Suprapubic skin (tissue), 4 donors: ENCODE measurements around the gene ARL14EP. TPM values are rescaled to one million over a fixed set of nuclear protein-coding genes. Genes with fewer than 3 reads are reported as not detected.

Experiments used
- DNase-seq, 2 donors: peaks; one replicate each; pipeline ENCODE4 v3.0.0-alpha.2; 2019; ENCODE audit warnings: low spot score in 2 of 2
- H3K27ac ChIP-seq: fragments of 200-600 bp; sonication (generic); one replicate; pipeline ENCODE4 v1.5.1; 2019
- H3K27me3 ChIP-seq: fragments of 200-600 bp; sonication (generic); one replicate; pipeline ENCODE4 v1.5.1; 2019
- H3K36me3 ChIP-seq: fragments of 200-600 bp; sonication (generic); one replicate; pipeline ENCODE4 v1.5.1; 2019
- H3K4me1 ChIP-seq: fragments of 200-600 bp; sonication (generic); one replicate; pipeline ENCODE4 v1.5.1; 2019
- H3K4me3 ChIP-seq: fragments of 200-600 bp; sonication (generic); one replicate; pipeline ENCODE4 v1.5.1; 2019; ENCODE audit warnings: mild to moderate bottlenecking
- H3K9me3 ChIP-seq: fragments of 200-600 bp; sonication (generic); one replicate; pipeline ENCODE4 v1.5.1; 2019
- CTCF ChIP-seq, 2 donors: fragments of 200-600 bp in 1 of 2; fragments of 450-650 bp in 1 of 2; sonication (generic) in 1 of 2; IDR thresholded peaks; one replicate each; pipeline ENCODE4 v1.5.1; 2016 to 2019; ENCODE audit warnings: antibody characterized with exemption in 2 of 2, mild to moderate bottlenecking in 1 of 2, moderate library complexity in 1 of 2
- EP300 ChIP-seq: sonication (generic); formaldehyde crosslinking; IDR thresholded peaks from one replicate; pipeline ENCODE4 v1.6.1; 2017; ENCODE audit warnings: antibody characterized with exemption
- POLR2A ChIP-seq, 2 donors: fragments of 450-650 bp; IDR thresholded peaks; one replicate each; pipeline ENCODE4 v1.6.1; 2017; ENCODE audit warnings: antibody characterized with exemption in 2 of 2, mild to moderate bottlenecking in 2 of 2, moderate library complexity in 2 of 2
- POLR2AphosphoS5 ChIP-seq, 3 donors: sonication (generic); formaldehyde crosslinking; IDR thresholded peaks; one replicate each; pipeline ENCODE4 v1.6.1; 2017; ENCODE audit warnings: antibody characterized with exemption in 3 of 3
- WGBS: methylation state at CpG from one replicate; pipeline ENCODE4 v1.1.5; 2018; 5-methylcytosine and 5-hydroxymethylcytosine counted together
- total RNA-seq, 4 donors: library from RNA; depleted of rRNA; stranded (reverse); fragments of >200 nt; gene quantifications; one replicate each; pipeline ENCODE4 v1.1.0, GENCODE V29; 2016

The ARL14EP gene
- total RNA-seq, 4 donors from 2014 or later: 15.1 to 31.5 (median 20.6) TPM

- H3K9me3 ChIP-seq: no peaks in the 10 kb centered on the region
- no peaks in the 10 kb centered on the region for H3K36me3 ChIP-seq
- H3K27me3 ChIP-seq: peaks cover 17% of the 10 kb centered on the region
- no peak overlapping the region for H3K4me3 ChIP-seq
- H3K27ac ChIP-seq: no peak overlapping the region
- no peak for DNase-seq
- H3K4me1 ChIP-seq: no peaks in the 10 kb centered on the region
- WGBS: 85% methylated on average over 3 of the region's 3 CpGs
- TF ChIP-seq POLR2A (IDR thresholded peaks at IDR 0.05) (no peak), EP300 (no peak), CTCF (IDR thresholded peaks at IDR 0.05) (no peak), POLR2AphosphoS5 (IDR thresholded peaks at IDR 0.05) (no peak)
Measured at GRCh38 chr11:30350384-30350783, 27.5 kb downstream of the ARL14EP start.

GRCh38 chr11:30351061-30351460 lies 28.2 kb downstream of the ARL14EP start:
- Histone ChIP-seq H3K4me3 (no peak overlapping the region), H3K36me3 (no peaks in the 10 kb centered on the region), H3K27ac (no peak overlapping the region), H3K9me3 (no peaks in the 10 kb centered on the region), H3K27me3 (peaks cover 24% of the 10 kb centered on the region), H3K4me1 (no peaks in the 10 kb centered on the region)
- TF ChIP-seq POLR2A (IDR thresholded peaks at IDR 0.05): no peak
- no peak for TF ChIP-seq POLR2AphosphoS5 (IDR thresholded peaks at IDR 0.05)
- TF ChIP-seq CTCF (IDR thresholded peaks at IDR 0.05): no peak
- no peak for TF ChIP-seq EP300
- 90% methylated on average over 5 of the region's 5 CpGs for WGBS
- DNase-seq: no peak

- Histone ChIP-seq H3K36me3 (no peaks in the 10 kb centered on the region), H3K4me3 (no peak overlapping the region), H3K4me1 (peaks cover 6% of the 10 kb centered on the region), H3K27ac (no peak overlapping the region), H3K27me3 (peaks cover 40% of the 10 kb centered on the region), H3K9me3 (no peaks in the 10 kb centered on the region)
- no peak for TF ChIP-seq POLR2AphosphoS5 (IDR thresholded peaks at IDR 0.05)
- TF ChIP-seq EP300: no peak
- TF ChIP-seq CTCF (IDR thresholded peaks at IDR 0.05): no peak
- no peak for TF ChIP-seq POLR2A (IDR thresholded peaks at IDR 0.05)
- DNase-seq: no peak
- WGBS: 94% methylated on average over 4 of the region's 4 CpGs
Measured at GRCh38 chr11:30356391-30356790, 33.5 kb downstream of the ARL14EP start.

- no peak for DNase-seq
- TF ChIP-seq CTCF (IDR thresholded peaks at IDR 0.05): no peak
- TF ChIP-seq POLR2AphosphoS5 (IDR thresholded peaks at IDR 0.05): no peak
- no peak for TF ChIP-seq POLR2A (IDR thresholded peaks at IDR 0.05)
- no peak for TF ChIP-seq EP300
- no peak overlapping the region for H3K4me3 ChIP-seq
- no peak overlapping the region for H3K27ac ChIP-seq
- peaks cover 6% of the 10 kb centered on the region for H3K4me1 ChIP-seq
- H3K9me3 ChIP-seq: no peaks in the 10 kb centered on the region
- H3K27me3 ChIP-seq: peaks cover 31% of the 10 kb centered on the region
- H3K36me3 ChIP-seq: no peaks in the 10 kb centered on the region
- WGBS: 36% methylated on average over 1 of the region's 1 CpG
Measured at GRCh38 chr11:30357872-30358271, 35.0 kb downstream of the ARL14EP start.

- no peak overlapping the region for H3K4me3 ChIP-seq
- no peak for TF ChIP-seq CTCF (IDR thresholded peaks at IDR 0.05)
- no peak for TF ChIP-seq EP300
- no peak for TF ChIP-seq POLR2AphosphoS5 (IDR thresholded peaks at IDR 0.05)
- TF ChIP-seq POLR2A (IDR thresholded peaks at IDR 0.05): no peak
- H3K36me3 ChIP-seq: no peaks in the 10 kb centered on the region
- DNase-seq: no peak
- WGBS: 42% methylated on average over 2 of the region's 2 CpGs
- peaks cover 31% of the 10 kb centered on the region for H3K27me3 ChIP-seq
- H3K4me1 ChIP-seq: peaks cover 6% of the 10 kb centered on the region
- no peak overlapping the region for H3K27ac ChIP-seq
- H3K9me3 ChIP-seq: no peaks in the 10 kb centered on the region
Measured at GRCh38 chr11:30358536-30358935, 35.6 kb downstream of the ARL14EP start.
